H9 (cell line): Measurements from ENCODE around the gene SPAG6. TPM values are rescaled to one million over a fixed set of nuclear protein-coding genes. Genes with fewer than 3 reads are reported as not detected.

Experiments used
- DNase-seq: peaks from one replicate; pipeline ENCODE4 v3.0.0-alpha.2; 2017
- H2AFZ ChIP-seq: one replicate; pipeline ENCODE4 v1.6.1; 2013; ENCODE audit warnings: mild to moderate bottlenecking, low read length, control low read depth, moderate library complexity
- H2AK5ac ChIP-seq: 2 replicates; pipeline ENCODE4 v1.6.1; 2013; ENCODE audit warnings: low read length, control low read depth, mixed read lengths; ENCODE audit not compliant: insufficient read length
- H2BK120ac ChIP-seq: one replicate; pipeline ENCODE4 v1.6.1; 2013; ENCODE audit warnings: low read depth, mild to moderate bottlenecking, low read length, control low read depth, inconsistent platforms; ENCODE audit not compliant: poor library complexity, severe bottlenecking
- H2BK12ac ChIP-seq: 2 replicates; pipeline ENCODE4 v1.6.1; 2013; ENCODE audit warnings: low read length, control low read depth, mixed read lengths, low read depth; ENCODE audit not compliant: insufficient read length
- H2BK15ac ChIP-seq: 2 replicates; pipeline ENCODE4 v1.6.1; 2013; ENCODE audit warnings: low read depth, low read length, control low read depth
- H2BK20ac ChIP-seq: one replicate; pipeline ENCODE4 v1.6.1; 2013; ENCODE audit warnings: low read depth, mild to moderate bottlenecking, low read length, control low read depth, inconsistent platforms; ENCODE audit not compliant: poor library complexity, severe bottlenecking
- H2BK5ac ChIP-seq: 2 replicates; pipeline ENCODE4 v1.6.1; 2013; ENCODE audit warnings: low read length, control low read depth, mixed read lengths; ENCODE audit not compliant: insufficient read length
- H3K14ac ChIP-seq: 2 replicates; pipeline ENCODE4 v1.6.1; 2013; ENCODE audit warnings: low read length, control low read depth; ENCODE audit not compliant: insufficient read depth
- H3K18ac ChIP-seq: 2 replicates; pipeline ENCODE4 v1.6.1; 2013; ENCODE audit warnings: low read depth, mild to moderate bottlenecking, mixed read lengths, low read length, control low read depth; ENCODE audit not compliant: insufficient read length
- H3K23ac ChIP-seq: 2 replicates; pipeline ENCODE4 v1.6.1; 2013; ENCODE audit warnings: low read length, control low read depth, mixed read lengths, low read depth; ENCODE audit not compliant: insufficient read length
- H3K23me2 ChIP-seq: 2 replicates; pipeline ENCODE4 v1.6.1; 2013; ENCODE audit warnings: low read depth, mild to moderate bottlenecking, mixed read lengths, low read length, control low read depth; ENCODE audit not compliant: insufficient read length, poor library complexity, severe bottlenecking
- H3K27ac ChIP-seq: 2 replicates; pipeline ENCODE4 v1.5.1; 2013; ENCODE audit warnings: low read length, control low read depth, mixed read lengths, low read depth; ENCODE audit not compliant: insufficient read length
- H3K27me3 ChIP-seq: 2 replicates; pipeline ENCODE4 v1.6.1; 2013; ENCODE audit warnings: low read length, control low read depth, inconsistent platforms; ENCODE audit not compliant: insufficient read depth
- H3K4ac ChIP-seq: 2 replicates; pipeline ENCODE4 v1.6.1; 2013; ENCODE audit warnings: low read depth, mild to moderate bottlenecking, control low read depth, inconsistent platforms, low read length, moderate library complexity
- H3K4me1 ChIP-seq: 2 replicates; pipeline ENCODE4 v1.6.1; 2013; ENCODE audit warnings: low read length, control low read depth, inconsistent platforms; ENCODE audit not compliant: insufficient read depth
- H3K4me2 ChIP-seq: 2 replicates; pipeline ENCODE4 v1.6.1; 2013; ENCODE audit warnings: low read length, control low read depth, mixed read lengths; ENCODE audit not compliant: insufficient read length, insufficient read depth
- H3K56ac ChIP-seq: 2 replicates; pipeline ENCODE4 v1.6.1; 2013; ENCODE audit warnings: low read depth, mild to moderate bottlenecking, mixed read lengths, low read length, control low read depth; ENCODE audit not compliant: insufficient read length
- H3K79me1 ChIP-seq: 2 replicates; pipeline ENCODE4 v1.6.1; 2013; ENCODE audit warnings: low read depth, mild to moderate bottlenecking, moderate library complexity, low read length, control low read depth, inconsistent platforms; ENCODE audit not compliant: insufficient read depth, poor library complexity, severe bottlenecking
- H3K79me2 ChIP-seq: 2 replicates; pipeline ENCODE4 v1.6.1; 2013; ENCODE audit warnings: low read length, control low read depth, inconsistent platforms; ENCODE audit not compliant: insufficient read depth
- H3K9ac ChIP-seq: 2 replicates; pipeline ENCODE4 v1.6.1; 2013; ENCODE audit warnings: low read length, control low read depth, mixed read lengths; ENCODE audit not compliant: insufficient read length; ENCODE audit errors: extremely low read depth
- H3K9me3 ChIP-seq: one replicate; pipeline ENCODE4 v1.6.1; 2013; ENCODE audit warnings: low read depth, low read length, inconsistent platforms; ENCODE audit not compliant: control insufficient read depth
- H3T11ph ChIP-seq: one replicate; pipeline ENCODE4 v1.6.1; 2013; ENCODE audit warnings: mild to moderate bottlenecking, low read length, control low read depth, inconsistent platforms
- H4K20me1 ChIP-seq: one replicate; pipeline ENCODE4 v1.6.1; 2013; ENCODE audit not compliant: control insufficient read depth, insufficient read length, insufficient read depth
- H4K5ac ChIP-seq: 2 replicates; pipeline ENCODE4 v1.6.1; 2013; ENCODE audit warnings: low read depth, mild to moderate bottlenecking, mixed read lengths, low read length, control low read depth; ENCODE audit not compliant: insufficient read length
- H4K8ac ChIP-seq: replicated peaks from 2 replicates; pipeline ENCODE4 v1.6.1; 2013; ENCODE audit warnings: low read length, control low read depth, mixed read lengths, low read depth; ENCODE audit not compliant: insufficient read length
- H4K91ac ChIP-seq: 2 replicates; pipeline ENCODE4 v1.6.1; 2013; ENCODE audit warnings: low read depth, mild to moderate bottlenecking, moderate library complexity, mixed read lengths, low read length, control low read depth; ENCODE audit not compliant: insufficient read length
- H3K27ac Mint-ChIP-seq, 3 experiments: 2 replicates in 2 of 3; 3 replicates in 1 of 3; pipeline ENCODE4 v1.8.0; 2020 to 2021; ENCODE audit warnings: mixed read lengths in 3 of 3, mild to moderate bottlenecking in 1 of 3, moderate library complexity in 1 of 3
- H3K27me3 Mint-ChIP-seq: 2 replicates; pipeline ENCODE4 v1.8.0; 2021; ENCODE audit warnings: low read depth, mild to moderate bottlenecking, moderate library complexity, mixed read lengths
- H3K36me3 Mint-ChIP-seq, 3 experiments: 2 replicates in 2 of 3; 3 replicates in 1 of 3; pipeline ENCODE4 v1.8.0; 2020 to 2021; ENCODE audit warnings: low read depth in 3 of 3, mixed read lengths in 3 of 3; ENCODE audit not compliant: insufficient read depth in 1 of 3
- H3K4me1 Mint-ChIP-seq, 2 experiments: 2 replicates each; pipeline ENCODE4 v1.8.0; 2020; ENCODE audit warnings: mixed read lengths in 2 of 2
- H3K4me3 Mint-ChIP-seq, 2 experiments: 2 replicates in 1 of 2; 3 replicates in 1 of 2; pipeline ENCODE4 v1.8.0; 2020 to 2021; ENCODE audit warnings: mild to moderate bottlenecking in 2 of 2, mixed read lengths in 2 of 2, moderate library complexity in 1 of 2
- H3K9me3 Mint-ChIP-seq, 2 experiments: 2 replicates in 1 of 2; 3 replicates in 1 of 2; pipeline ENCODE4 v1.8.0; 2020; ENCODE audit warnings: mild to moderate bottlenecking in 2 of 2, mixed read lengths in 2 of 2, moderate library complexity in 1 of 2
- WGBS: extraction: QIAGEN DNeasy Blood & Tissue Kit; methylation state at CpG from one replicate; pipeline ENCODE4 v1.1.7; 2013; ENCODE audit warnings: missing lambda C conversion rate, low lambda C conversion rate, mixed read lengths; ENCODE audit not compliant: insufficient read length; ENCODE audit errors: extremely low coverage; 5-methylcytosine and 5-hydroxymethylcytosine counted together
- total RNA-seq: library from RNA; stranded (reverse); gene quantifications from 2 replicates; pipeline ENCODE4 v1.2.1, GENCODE V29; 2021
- TF ChIP-seq, protein P1 (sequence below): fragments of 200-600 bp; sonication (generic); conservative IDR thresholded peaks from 3 replicates; pipeline ENCODE4 v1.8.0; 2021; ENCODE audit warnings: antibody characterized with exemption, mild to moderate bottlenecking

SPAG6 gene
- total RNA-seq, 1 experiment from 2014 or later, result 0.24 TPM

DNA sequence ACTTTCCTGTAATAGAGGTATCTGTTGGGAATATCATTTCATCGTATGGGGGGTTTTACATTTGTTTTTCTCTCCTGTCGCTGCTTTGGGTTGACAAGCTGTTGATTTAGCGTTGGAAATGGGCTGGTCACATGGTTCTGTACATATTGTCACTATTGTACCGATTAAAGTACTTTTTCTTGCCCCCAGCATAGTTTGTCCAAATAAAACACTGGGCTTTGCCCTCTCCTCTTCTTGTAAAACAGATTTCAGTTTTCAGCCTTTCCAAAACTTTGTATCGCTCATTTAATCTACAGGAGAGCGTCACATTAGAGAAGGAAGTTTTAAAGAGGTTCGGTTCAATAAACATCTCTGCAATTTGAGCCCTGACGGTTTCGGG lies 20.4 kb upstream of the SPAG6 start:
- no peak overlapping the region for H2BK15ac ChIP-seq
- no peaks in the 10 kb centered on the region for H3K79me2 ChIP-seq
- no peak overlapping the region for H2BK12ac ChIP-seq
- H3K27me3 ChIP-seq, result peaks cover 45% of the 10 kb centered on the region
- peaks cover 5% of the 10 kb centered on the region; the same call in 1 of the 2 replicates for H3K4me1 ChIP-seq
- TF ChIP-seq, protein P1, sequence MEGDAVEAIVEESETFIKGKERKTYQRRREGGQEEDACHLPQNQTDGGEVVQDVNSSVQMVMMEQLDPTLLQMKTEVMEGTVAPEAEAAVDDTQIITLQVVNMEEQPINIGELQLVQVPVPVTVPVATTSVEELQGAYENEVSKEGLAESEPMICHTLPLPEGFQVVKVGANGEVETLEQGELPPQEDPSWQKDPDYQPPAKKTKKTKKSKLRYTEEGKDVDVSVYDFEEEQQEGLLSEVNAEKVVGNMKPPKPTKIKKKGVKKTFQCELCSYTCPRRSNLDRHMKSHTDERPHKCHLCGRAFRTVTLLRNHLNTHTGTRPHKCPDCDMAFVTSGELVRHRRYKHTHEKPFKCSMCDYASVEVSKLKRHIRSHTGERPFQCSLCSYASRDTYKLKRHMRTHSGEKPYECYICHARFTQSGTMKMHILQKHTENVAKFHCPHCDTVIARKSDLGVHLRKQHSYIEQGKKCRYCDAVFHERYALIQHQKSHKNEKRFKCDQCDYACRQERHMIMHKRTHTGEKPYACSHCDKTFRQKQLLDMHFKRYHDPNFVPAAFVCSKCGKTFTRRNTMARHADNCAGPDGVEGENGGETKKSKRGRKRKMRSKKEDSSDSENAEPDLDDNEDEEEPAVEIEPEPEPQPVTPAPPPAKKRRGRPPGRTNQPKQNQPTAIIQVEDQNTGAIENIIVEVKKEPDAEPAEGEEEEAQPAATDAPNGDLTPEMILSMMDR, result no peak
- no peak overlapping the region for H4K5ac ChIP-seq
- no peak overlapping the region for H2BK120ac ChIP-seq
- Mint-ChIP-seq H3K9me3 (peaks cover 4 to 5% of the 10 kb centered on the region in 2 experiments; a peak in 2 of 5 replicates), H3K4me3 (peak overlapping the region; percentile 57 to 84), H3K27ac (no peak overlapping the region; a peak in 1 of 7 replicates), H3K36me3 (peaks cover 1 to 5% (median 2%) of the 10 kb centered on the region in 3 experiments; a peak in 4 of 7 replicates), H3K4me1 (peaks cover 34 to 41% of the 10 kb centered on the region in 2 experiments), H3K27me3 (peaks cover 78% of the 10 kb centered on the region)
- H2BK5ac ChIP-seq, result no peak overlapping the region
- no peak overlapping the region for H2BK20ac ChIP-seq
- no peak for DNase-seq
- H3K9me3 ChIP-seq, result no peaks in the 10 kb centered on the region
- no CpG with 5 or more reads among the region's 9 CpGs for WGBS
- no peak overlapping the region for H3K18ac ChIP-seq
- H3K4ac ChIP-seq, result no peak overlapping the region
- H3K14ac ChIP-seq, result no peak overlapping the region
- no peak overlapping the region for H2AK5ac ChIP-seq
- H3K23ac ChIP-seq, result no peak overlapping the region
- no peak overlapping the region for H4K91ac ChIP-seq
- H3K9ac ChIP-seq, result no peak overlapping the region
- H3K27ac ChIP-seq, result no peak overlapping the region
- no peak overlapping the region for H3T11ph ChIP-seq
- no peaks in the 10 kb centered on the region for H3K79me1 ChIP-seq
- no peak overlapping the region for H4K8ac ChIP-seq
- H3K56ac ChIP-seq, result no peak overlapping the region
- H4K20me1 ChIP-seq, result no peaks in the 10 kb centered on the region
- H3K23me2 ChIP-seq, result peaks cover 5% of the 10 kb centered on the region
- H2AFZ ChIP-seq, result no peak overlapping the region
- H3K4me2 ChIP-seq, result peak overlapping the region; percentile 81
